Progenitor cell of endocrine pancreas (in vitro differentiated cells): ENCODE results near the gene HOXB1. TPM values are rescaled to one million over a fixed set of nuclear protein-coding genes. Genes with fewer than 3 reads are reported as not detected.

ENCODE experiments used
- DNase-seq: peaks from one replicate; pipeline ENCODE4 v3.0.0; 2021; ENCODE audit warnings: low spot score; ENCODE audit not compliant: unreplicated experiment
- H3K27ac Mint-ChIP-seq: 2 replicates; pipeline ENCODE4 v1.8.0; 2021; ENCODE audit warnings: mild to moderate bottlenecking, moderate library complexity, mixed read lengths
- H3K27me3 Mint-ChIP-seq: 2 replicates; pipeline ENCODE4 v1.8.0; 2021; ENCODE audit warnings: mixed read lengths
- H3K36me3 Mint-ChIP-seq: 2 replicates; pipeline ENCODE4 v1.8.0; 2022; ENCODE audit warnings: mixed read lengths; ENCODE audit not compliant: insufficient read depth
- H3K4me1 Mint-ChIP-seq: 2 replicates; pipeline ENCODE4 v1.8.0; 2021; ENCODE audit warnings: low read depth, mixed read lengths
- H3K4me3 Mint-ChIP-seq: 2 replicates; pipeline ENCODE4 v1.8.0; 2021; ENCODE audit warnings: low read depth, mild to moderate bottlenecking, moderate library complexity, mixed read lengths
- H3K9me3 Mint-ChIP-seq: 2 replicates; pipeline ENCODE4 v1.8.0; 2021; ENCODE audit warnings: low read depth, mixed read lengths
- total RNA-seq: library from RNA; stranded (reverse); gene quantifications from 2 replicates; pipeline ENCODE4 v1.2.1, GENCODE V29; 2021
- TF ChIP-seq, protein P1 (sequence below): fragments of 200-600 bp; sonication (generic); IDR thresholded peaks from one replicate; pipeline ENCODE4 v1.5.0; 2021; ENCODE audit warnings: antibody characterized with exemption, mild to moderate bottlenecking; ENCODE audit not compliant: unreplicated experiment

The HOXB1 gene
- total RNA-seq, 1 donor from 2014 or later = 0.96 TPM

DNA sequence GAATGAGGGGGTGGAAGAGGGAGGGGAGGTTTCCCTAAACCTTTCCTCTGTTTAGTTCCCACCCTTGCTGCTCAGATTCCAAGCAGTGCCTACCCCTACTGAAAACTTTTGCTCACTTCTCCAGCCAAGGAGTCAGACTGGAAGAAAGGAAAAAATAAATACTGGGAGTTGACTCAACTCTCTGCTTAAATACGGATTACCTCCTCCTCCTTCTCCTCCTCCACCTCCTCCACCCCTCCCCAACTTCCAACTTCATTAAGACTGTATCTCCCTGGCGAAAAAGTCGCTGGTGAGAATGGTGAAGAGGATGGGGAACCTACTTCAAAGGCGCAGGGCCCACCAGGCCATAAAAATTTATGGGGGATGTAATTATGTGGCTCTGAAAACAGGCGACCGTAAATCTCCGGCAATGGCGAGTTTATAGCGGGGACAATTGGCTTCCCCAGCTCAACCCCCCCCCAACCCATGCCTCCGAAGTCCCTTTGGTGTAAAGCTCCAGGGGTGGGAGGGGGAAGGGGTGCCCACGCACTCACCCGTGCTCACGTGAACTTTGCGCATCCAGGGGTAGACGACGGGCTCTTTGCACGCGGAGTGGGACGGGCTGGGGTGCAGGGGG, 46.6 kb upstream of the HOXB1 start:
- H3K9me3 Mint-ChIP-seq = no peaks in the 10 kb centered on the region
- no peaks in the 10 kb centered on the region for H3K36me3 Mint-ChIP-seq
- TF ChIP-seq, protein P1, sequence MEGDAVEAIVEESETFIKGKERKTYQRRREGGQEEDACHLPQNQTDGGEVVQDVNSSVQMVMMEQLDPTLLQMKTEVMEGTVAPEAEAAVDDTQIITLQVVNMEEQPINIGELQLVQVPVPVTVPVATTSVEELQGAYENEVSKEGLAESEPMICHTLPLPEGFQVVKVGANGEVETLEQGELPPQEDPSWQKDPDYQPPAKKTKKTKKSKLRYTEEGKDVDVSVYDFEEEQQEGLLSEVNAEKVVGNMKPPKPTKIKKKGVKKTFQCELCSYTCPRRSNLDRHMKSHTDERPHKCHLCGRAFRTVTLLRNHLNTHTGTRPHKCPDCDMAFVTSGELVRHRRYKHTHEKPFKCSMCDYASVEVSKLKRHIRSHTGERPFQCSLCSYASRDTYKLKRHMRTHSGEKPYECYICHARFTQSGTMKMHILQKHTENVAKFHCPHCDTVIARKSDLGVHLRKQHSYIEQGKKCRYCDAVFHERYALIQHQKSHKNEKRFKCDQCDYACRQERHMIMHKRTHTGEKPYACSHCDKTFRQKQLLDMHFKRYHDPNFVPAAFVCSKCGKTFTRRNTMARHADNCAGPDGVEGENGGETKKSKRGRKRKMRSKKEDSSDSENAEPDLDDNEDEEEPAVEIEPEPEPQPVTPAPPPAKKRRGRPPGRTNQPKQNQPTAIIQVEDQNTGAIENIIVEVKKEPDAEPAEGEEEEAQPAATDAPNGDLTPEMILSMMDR = no peak
- peaks cover 11% of the 10 kb centered on the region for H3K4me1 Mint-ChIP-seq
- no peak for DNase-seq
- peak overlapping the region; percentile 63 for H3K4me3 Mint-ChIP-seq
- H3K27ac Mint-ChIP-seq = peak overlapping the region; percentile 49
- H3K27me3 Mint-ChIP-seq = peaks cover 55% of the 10 kb centered on the region

DNA sequence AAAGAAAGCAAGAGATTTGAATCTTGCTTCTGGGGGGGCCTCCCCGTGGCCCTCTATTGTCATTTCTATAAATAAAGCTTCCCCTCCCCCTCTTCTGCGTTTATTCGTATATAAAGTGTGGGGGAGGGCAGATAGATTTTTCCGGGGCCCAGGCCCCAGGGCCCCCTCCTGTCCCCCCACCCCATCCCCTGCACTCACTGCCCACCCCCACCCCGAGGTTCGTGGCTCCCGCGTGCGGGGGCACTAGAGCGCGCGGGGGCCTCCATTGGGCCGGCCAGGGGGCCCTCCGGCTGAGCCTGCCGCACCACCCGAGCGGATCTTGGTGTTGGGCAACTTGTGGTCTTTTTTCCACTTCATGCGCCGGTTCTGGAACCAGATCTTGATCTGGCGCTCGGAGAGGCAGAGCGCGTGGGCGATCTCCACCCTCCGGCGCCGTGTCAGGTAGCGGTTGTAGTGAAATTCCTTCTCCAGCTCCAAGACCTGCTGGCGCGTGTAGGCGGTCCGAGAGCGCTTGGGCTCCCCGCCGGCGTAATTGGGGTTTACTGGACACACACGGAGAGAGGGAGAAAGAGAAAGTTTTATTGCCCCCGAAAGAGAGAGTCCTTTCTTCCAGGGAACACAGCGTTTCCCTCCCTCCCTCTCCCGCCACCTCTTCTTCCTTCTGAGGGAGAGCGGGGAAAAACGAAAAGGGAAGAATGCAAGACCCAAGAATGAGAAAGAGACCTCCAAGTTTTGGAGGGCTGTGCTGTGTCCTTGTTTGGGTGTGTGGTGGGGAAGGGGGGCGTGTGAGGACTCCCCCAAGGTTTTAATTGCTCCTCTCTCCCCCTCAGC, 45.9 kb upstream of the HOXB1 start:
- Mint-ChIP-seq H3K4me3 (peak overlapping the region; percentile 63), H3K27me3 (peaks cover 47% of the 10 kb centered on the region), H3K4me1 (peaks cover 11% of the 10 kb centered on the region), H3K9me3 (no peaks in the 10 kb centered on the region), H3K36me3 (no peaks in the 10 kb centered on the region), H3K27ac (no peak overlapping the region)
- no peak for DNase-seq
- TF ChIP-seq, protein P1 = no peak

DNA sequence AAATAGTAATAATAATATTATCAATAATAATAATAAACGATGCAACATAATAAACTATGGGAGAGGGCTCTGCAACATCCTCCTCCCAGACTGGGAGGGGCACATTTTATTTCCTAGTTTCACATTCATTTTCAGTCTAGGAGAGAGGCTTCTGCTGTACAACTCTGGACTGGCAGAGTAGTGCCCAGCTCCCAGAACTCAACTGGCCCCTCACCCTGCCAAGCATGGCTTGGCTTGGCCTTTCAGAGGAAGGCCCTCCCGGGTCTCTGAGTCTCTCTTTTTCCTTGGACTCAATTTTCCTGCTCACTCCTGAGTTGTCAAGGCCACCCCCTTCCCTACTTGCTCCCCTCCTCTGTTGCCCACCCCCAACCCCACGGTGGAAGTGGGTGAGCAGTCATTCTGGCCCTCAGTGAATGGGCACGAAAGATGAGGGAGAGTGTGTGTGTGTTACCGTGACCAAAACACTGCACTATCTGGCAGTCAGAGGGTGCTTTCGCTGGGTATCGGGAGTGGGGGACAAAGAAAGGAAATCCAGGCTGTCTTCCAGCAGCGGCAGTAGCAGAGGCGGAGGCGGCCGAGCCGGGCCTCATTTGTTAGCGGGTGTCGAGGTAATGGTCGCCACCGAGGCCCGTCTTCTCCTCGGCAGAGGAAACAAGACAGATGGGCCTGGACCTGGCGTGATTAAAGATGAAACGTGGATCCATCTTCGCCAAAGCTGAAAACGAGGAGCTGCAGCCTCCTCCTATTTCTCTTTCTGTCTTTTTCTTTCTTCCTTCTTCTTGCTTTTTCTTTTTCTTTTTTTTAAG, 45.1 kb upstream of the HOXB1 start:
- Mint-ChIP-seq H3K9me3 (no peaks in the 10 kb centered on the region), H3K4me3 (peak overlapping the region; percentile 37), H3K36me3 (no peaks in the 10 kb centered on the region), H3K4me1 (peaks cover 15% of the 10 kb centered on the region), H3K27ac (peak overlapping the region; percentile 41), H3K27me3 (peaks cover 39% of the 10 kb centered on the region)
- DNase-seq = no peak
- TF ChIP-seq, protein P1 = no peak

DNA sequence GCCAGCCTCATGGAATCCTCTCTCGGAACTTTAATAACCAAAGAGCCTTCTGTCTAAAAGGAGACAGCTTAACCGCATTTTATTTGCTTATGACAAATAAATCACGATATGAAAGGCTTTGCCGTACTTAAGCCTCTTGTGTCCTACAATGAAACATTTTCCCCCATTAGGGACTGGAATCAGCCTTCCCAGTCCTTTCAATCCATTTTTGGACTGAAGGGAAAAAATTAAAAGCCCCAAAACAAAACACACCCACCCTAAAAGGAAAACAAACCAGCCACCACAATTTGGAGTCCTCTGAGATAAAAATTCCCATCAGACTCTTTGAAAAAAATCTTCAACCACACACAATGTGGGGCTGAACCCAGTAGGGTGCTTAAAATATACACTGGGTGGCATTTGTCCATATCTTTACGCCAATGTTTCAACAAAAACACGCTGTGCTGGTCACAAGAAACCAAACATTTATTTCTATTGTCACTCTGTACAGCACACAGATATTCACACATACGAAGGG, 44.3 kb upstream of the HOXB1 start:
- Mint-ChIP-seq H3K9me3 (no peaks in the 10 kb centered on the region), H3K4me3 (no peak overlapping the region), H3K27me3 (peaks cover 31% of the 10 kb centered on the region), H3K4me1 (peaks cover 20% of the 10 kb centered on the region), H3K36me3 (no peaks in the 10 kb centered on the region), H3K27ac (no peak overlapping the region)
- TF ChIP-seq, protein P1 = no peak
- DNase-seq = no peak

DNA sequence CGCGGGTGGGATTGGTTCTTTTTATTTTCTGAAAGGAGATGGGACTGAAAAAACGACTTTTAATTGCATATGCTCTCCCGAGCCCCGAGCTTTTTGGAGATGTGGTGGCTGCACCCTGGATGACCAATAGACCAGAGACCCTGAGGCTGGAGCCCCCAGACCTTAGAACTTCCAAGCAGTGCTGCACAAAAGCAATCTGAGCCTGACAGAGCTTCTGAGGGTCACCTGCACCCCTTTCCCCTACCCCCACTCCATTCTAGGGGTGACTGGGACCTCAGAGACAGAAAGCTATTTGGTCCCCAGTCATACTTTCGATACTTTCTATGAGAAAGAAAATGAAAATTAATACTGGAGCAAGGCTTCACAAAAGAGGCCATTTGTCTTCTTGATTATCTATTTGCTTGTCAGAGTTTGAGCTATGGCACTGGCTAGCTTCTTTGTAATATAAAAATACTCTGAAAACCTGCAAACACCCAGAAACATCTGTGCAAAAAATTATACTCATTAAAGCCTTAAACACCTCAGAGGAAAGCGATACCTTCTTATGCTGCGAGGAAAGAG, 43.8 kb upstream of the HOXB1 start:
- Mint-ChIP-seq H3K36me3 (no peaks in the 10 kb centered on the region), H3K9me3 (no peaks in the 10 kb centered on the region), H3K4me3 (no peak overlapping the region), H3K27me3 (peaks cover 26% of the 10 kb centered on the region), H3K27ac (no peak overlapping the region), H3K4me1 (peaks cover 18% of the 10 kb centered on the region)
- no peak for DNase-seq
- TF ChIP-seq, protein P1 = no peak
